ENCODE measurements around the gene GGCT. TPM values are rescaled to one million over a fixed set of nuclear protein-coding genes. Genes with fewer than 3 reads are reported as not detected.

GGCT gene
- total RNA-seq, 2 experiments from 2014 or later = 78.6 to 78.7 TPM

GRCh38 chr7:30450240-30450982, 54.2 kb downstream of the GGCT start:
- intact Hi-C loops (cut with micrococcal nuclease) = no loop called here
- H3K4me1 Mint-ChIP-seq (ENCODE audit: low read depth) = peaks cover 3% of the 10 kb centered on the region
- H3K9me3 Mint-ChIP-seq = no peaks in the 10 kb centered on the region
- DNase-seq (no peak), ATAC-seq (no peak)
- H3K36me3 Mint-ChIP-seq (ENCODE audit: low read depth) = peaks cover 8% of the 10 kb centered on the region
- H3K27me3 Mint-ChIP-seq = no peaks in the 10 kb centered on the region
- TF ChIP-seq CTCF (IDR thresholded peaks at IDR 0.05) = no peak
- ChIA-PET CTCF (no interaction called here), POLR2A (no interaction called here)
- no peak overlapping the region for H3K27ac Mint-ChIP-seq
- no peak overlapping the region for H3K4me3 Mint-ChIP-seq

GRCh38 chr7:30448461-30449189, 56.0 kb downstream of the GGCT start:
- Mint-ChIP-seq H3K27ac (no peak overlapping the region), H3K36me3 (ENCODE audit: low read depth) (peaks cover 6% of the 10 kb centered on the region), H3K4me1 (ENCODE audit: low read depth) (peaks cover 3% of the 10 kb centered on the region), H3K27me3 (no peaks in the 10 kb centered on the region), H3K4me3 (no peak overlapping the region), H3K9me3 (no peaks in the 10 kb centered on the region)
- POLR2A ChIA-PET = interaction anchor here (0.6 to 1.3 kb wide), 3 partner anchors 10 to 24 kb away, joined by 3 to 4 read pairs (median 3); no protein-coding TSS in a partner anchor
- CTCF ChIA-PET = interaction anchor here (1.0 to 1.1 kb wide), 2 partner anchors 172 to 173 kb away, joined by 4 read pairs; no protein-coding TSS in a partner anchor
- DNase-seq = no peak
- no peak for TF ChIP-seq CTCF (IDR thresholded peaks at IDR 0.05)
- intact Hi-C loops (cut with micrococcal nuclease) = no loop called here
- no peak for ATAC-seq

GRCh38 chr7:30447466-30447865, 57.2 kb downstream of the GGCT start:
- DNase-seq = no peak
- Mint-ChIP-seq H3K9me3 (no peaks in the 10 kb centered on the region), H3K36me3 (ENCODE audit: low read depth) (peaks cover 6% of the 10 kb centered on the region), H3K27ac (no peak overlapping the region), H3K4me3 (no peak overlapping the region), H3K27me3 (no peaks in the 10 kb centered on the region), H3K4me1 (ENCODE audit: low read depth) (peaks cover 3% of the 10 kb centered on the region)
- CTCF ChIA-PET = no interaction called here
- POLR2A ChIA-PET = no interaction called here
- TF ChIP-seq CTCF (IDR thresholded peaks at IDR 0.05) = no peak
- intact Hi-C loops (cut with micrococcal nuclease) = no loop called here
- no peak for ATAC-seq

Other genes starting within 250 kb of the GGCT start
- gene ZNRF2, start 220.2 kb downstream of the GGCT start, total RNA-seq = 1 to 10 TPM; 8.9 to 9.7 TPM
- 10 to 100 TPM; 11.5 to 12.5 TPM for gene NOD1, start 26.0 kb downstream of the GGCT start, total RNA-seq
- gene GARS1, start 90.0 kb upstream of the GGCT start, total RNA-seq = 100 to 1,000 TPM; 338 to 354 TPM
- not detected for gene CRHR2, start 177.6 kb upstream of the GGCT start, total RNA-seq
- not detected for gene INMT, start 247.3 kb upstream of the GGCT start, total RNA-seq